Kidney (tissue), 14 donors: ENCODE results near the gene CZIB. TPM values are rescaled to one million over a fixed set of nuclear protein-coding genes. Genes with fewer than 3 reads are reported as not detected.

ENCODE experiments used
- DNase-seq, 5 donors: peaks; one replicate each; pipeline ENCODE4 v3.0.0-alpha.2; 2013 to 2020
- FAIRE-seq: peaks from 2 replicates; lab custom pipeline; 2012; peaks lifted over from hg19 to GRCh38; lab: Jason Lieb, UNC
- H3K27ac ChIP-seq, 2 donors: one replicate each; pipeline ENCODE4 v1.7.0; 2013; ENCODE audit warnings: low read depth in 2 of 2, low read length in 2 of 2, inconsistent platforms in 1 of 2
- H3K27me3 ChIP-seq: one replicate; pipeline ENCODE4 v1.7.1; 2013; ENCODE audit warnings: low read length, inconsistent platforms; ENCODE audit not compliant: control insufficient read depth, insufficient read depth
- H3K36me3 ChIP-seq, 3 donors: one replicate each; pipeline versions ENCODE4 v1.7.0 to v1.7.1; 2013; ENCODE audit warnings: low read length in 3 of 3, control low read depth in 1 of 3, inconsistent platforms in 1 of 3; ENCODE audit not compliant: insufficient read depth in 3 of 3, control insufficient read depth in 2 of 3
- H3K4me1 ChIP-seq, 3 donors: one replicate each; pipeline versions ENCODE4 v1.7.0 to v1.7.1; 2013; ENCODE audit warnings: low read length in 3 of 3, inconsistent platforms in 1 of 3, low read depth in 1 of 3; ENCODE audit not compliant: control insufficient read depth in 2 of 3, insufficient read depth in 2 of 3
- H3K4me3 ChIP-seq, 3 donors: one replicate each; pipeline versions ENCODE4 v1.7.0 to v1.8.1; 2013; ENCODE audit warnings: low read length in 3 of 3, control low read depth in 1 of 3, inconsistent platforms in 1 of 3
- H3K9ac ChIP-seq, 3 donors: one replicate each; pipeline versions ENCODE4 v1.7.0 to v1.7.1; 2013; ENCODE audit warnings: low read length in 3 of 3, control low read depth in 1 of 3, inconsistent platforms in 1 of 3
- H3K9me3 ChIP-seq, 3 donors: one replicate each; pipeline versions ENCODE4 v1.7.0 to v1.7.1; 2013; ENCODE audit warnings: low read length in 3 of 3, control low read depth in 1 of 3, inconsistent platforms in 1 of 3; ENCODE audit not compliant: control insufficient read depth in 2 of 3, insufficient read depth in 1 of 3
- intact Hi-C: fragments of 100-400 bp; cut with DNase I; formaldehyde crosslinking; loops from one replicate; pipeline ENCODE4 v1.11.1; 2022
- polyA plus RNA-seq: library from polyadenylated mRNA; stranded (reverse); fragments of 350-450 nt; fragmentation: Illumina TruSeq; extraction: RNeasy Lipid Tissue Mini Kit (QIAGEN cat#74804); gene quantifications from one replicate; pipeline ENCODE4 v1.2.3, GENCODE V29; 2014; ENCODE audit warnings: low read depth, low replicate concordance; ENCODE audit not compliant: insufficient read depth
- total RNA-seq: library from RNA; stranded (reverse); fragmentation: NEBNext Ultra II Directional; extraction: Animal tissue kit (Norgen Biotek cat#: 25700); gene quantifications from one replicate; pipeline ENCODE4 v1.2.1, GENCODE V29; 2021
- TF ChIP-seq, protein P1 (sequence below): IDR thresholded peaks from 3 replicates; pipeline ENCODE4 v1.5.1; 2012; ENCODE audit warnings: mild to moderate bottlenecking, moderate library complexity, borderline replicate concordance; ENCODE audit not compliant: insufficient read depth; ENCODE audit errors: extremely low read depth
- donor health status: control.
- donor health status: control.
- donor health status: control.
- donor health status: control.
- donor health status: control.
- donor health status: DM: yes; HTN: yes; CAD: no.
- donor health status: Normal renal cell carcinoma (clear cell type).

The CZIB gene
- total and polyA plus RNA-seq, 2 donors from 2014 or later, result 54.1 to 76.5 TPM

DNA sequence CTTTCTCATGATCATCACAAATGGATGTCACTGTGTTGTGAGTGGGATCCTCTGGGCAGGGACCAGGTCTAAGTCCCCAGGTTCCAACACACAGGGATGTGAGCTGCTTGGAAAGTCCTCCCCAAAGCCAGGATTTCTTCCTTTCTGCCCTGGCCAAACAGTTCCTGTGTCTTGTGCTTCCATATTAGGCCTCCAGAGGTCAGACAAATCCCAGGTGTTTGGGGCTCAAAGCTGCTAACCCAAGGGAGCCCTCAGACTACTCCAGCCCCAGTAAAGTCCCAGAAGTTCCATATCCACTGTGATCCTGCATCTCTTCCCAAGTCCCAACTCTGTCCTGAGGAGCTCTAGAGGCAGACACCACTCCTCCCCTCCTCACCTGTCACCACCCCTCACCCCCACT, 45.6 kb upstream of the CZIB start:
- no peak overlapping the region for H3K4me3 ChIP-seq
- FAIRE-seq (no peak), DNase-seq (peak in 1 of 5 donors; percentile 19)
- H3K27me3 ChIP-seq, result no peaks in the 10 kb centered on the region
- TF ChIP-seq, protein P1, sequence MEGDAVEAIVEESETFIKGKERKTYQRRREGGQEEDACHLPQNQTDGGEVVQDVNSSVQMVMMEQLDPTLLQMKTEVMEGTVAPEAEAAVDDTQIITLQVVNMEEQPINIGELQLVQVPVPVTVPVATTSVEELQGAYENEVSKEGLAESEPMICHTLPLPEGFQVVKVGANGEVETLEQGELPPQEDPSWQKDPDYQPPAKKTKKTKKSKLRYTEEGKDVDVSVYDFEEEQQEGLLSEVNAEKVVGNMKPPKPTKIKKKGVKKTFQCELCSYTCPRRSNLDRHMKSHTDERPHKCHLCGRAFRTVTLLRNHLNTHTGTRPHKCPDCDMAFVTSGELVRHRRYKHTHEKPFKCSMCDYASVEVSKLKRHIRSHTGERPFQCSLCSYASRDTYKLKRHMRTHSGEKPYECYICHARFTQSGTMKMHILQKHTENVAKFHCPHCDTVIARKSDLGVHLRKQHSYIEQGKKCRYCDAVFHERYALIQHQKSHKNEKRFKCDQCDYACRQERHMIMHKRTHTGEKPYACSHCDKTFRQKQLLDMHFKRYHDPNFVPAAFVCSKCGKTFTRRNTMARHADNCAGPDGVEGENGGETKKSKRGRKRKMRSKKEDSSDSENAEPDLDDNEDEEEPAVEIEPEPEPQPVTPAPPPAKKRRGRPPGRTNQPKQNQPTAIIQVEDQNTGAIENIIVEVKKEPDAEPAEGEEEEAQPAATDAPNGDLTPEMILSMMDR, result peak; percentile 15
- H3K9ac ChIP-seq, result no peak overlapping the region
- H3K36me3 ChIP-seq, result no peaks in the 10 kb centered on the region
- no peaks in the 10 kb centered on the region for H3K9me3 ChIP-seq
- no peak overlapping the region for H3K27ac ChIP-seq
- H3K4me1 ChIP-seq, result no peaks in the 10 kb centered on the region
- intact Hi-C loops, result no loop called here

DNA sequence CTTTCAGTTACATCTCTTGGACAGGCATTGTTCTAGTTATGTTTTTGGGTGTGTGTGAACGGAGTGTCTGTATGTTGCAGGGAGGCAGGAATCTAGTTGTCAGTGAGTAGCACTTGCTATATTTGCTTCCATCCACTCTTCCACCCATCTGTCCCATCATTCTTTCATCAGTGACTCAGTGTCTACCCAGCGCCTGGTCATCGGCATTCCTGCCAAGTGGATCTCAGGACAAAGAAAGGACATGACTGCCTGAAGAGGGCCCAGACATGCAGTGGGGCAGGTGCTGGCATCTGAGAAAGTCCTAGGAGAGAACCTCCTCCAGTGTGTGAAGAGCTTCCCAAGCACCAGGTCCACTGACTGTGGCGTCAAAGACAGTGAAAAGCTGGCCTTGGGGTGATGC, 45.1 kb upstream of the CZIB start:
- Histone ChIP-seq H3K9ac (no peak overlapping the region), H3K4me3 (no peak overlapping the region), H3K36me3 (no peaks in the 10 kb centered on the region), H3K9me3 (no peaks in the 10 kb centered on the region), H3K4me1 (no peaks in the 10 kb centered on the region), H3K27me3 (no peaks in the 10 kb centered on the region), H3K27ac (no peak overlapping the region)
- TF ChIP-seq, protein P1, result no peak
- DNase-seq, result no peak
- FAIRE-seq, result no peak
- intact Hi-C loops, result no loop called here

DNA sequence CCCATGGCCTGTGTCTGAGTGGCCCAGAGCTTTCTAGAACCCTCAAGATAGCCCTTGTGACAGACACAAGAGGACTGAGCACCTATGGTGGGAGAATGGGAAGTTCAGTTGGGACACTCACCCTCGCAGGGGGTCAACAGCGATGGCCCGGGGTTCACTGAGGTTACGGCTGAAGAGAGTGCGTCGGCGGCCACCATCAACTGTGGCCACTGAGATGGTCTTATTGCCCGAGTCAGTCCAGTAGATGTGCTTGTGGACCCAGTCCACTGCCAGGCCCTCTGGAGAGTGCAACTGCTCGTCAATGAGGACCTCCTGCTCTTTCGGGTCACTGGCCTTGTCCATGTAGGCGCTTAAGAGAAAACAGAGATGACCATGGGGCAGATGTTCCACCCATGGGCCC, 43.6 kb upstream of the CZIB start:
- Histone ChIP-seq H3K27me3 (no peaks in the 10 kb centered on the region), H3K27ac (no peak overlapping the region), H3K9ac (no peak overlapping the region), H3K36me3 (no peaks in the 10 kb centered on the region), H3K4me1 (no peaks in the 10 kb centered on the region), H3K9me3 (no peaks in the 10 kb centered on the region), H3K4me3 (no peak overlapping the region)
- TF ChIP-seq, protein P1, result no peak
- intact Hi-C loops, result no loop called here
- DNase-seq, result peak in 1 of 5 donors; percentile 59
- no peak for FAIRE-seq

DNA sequence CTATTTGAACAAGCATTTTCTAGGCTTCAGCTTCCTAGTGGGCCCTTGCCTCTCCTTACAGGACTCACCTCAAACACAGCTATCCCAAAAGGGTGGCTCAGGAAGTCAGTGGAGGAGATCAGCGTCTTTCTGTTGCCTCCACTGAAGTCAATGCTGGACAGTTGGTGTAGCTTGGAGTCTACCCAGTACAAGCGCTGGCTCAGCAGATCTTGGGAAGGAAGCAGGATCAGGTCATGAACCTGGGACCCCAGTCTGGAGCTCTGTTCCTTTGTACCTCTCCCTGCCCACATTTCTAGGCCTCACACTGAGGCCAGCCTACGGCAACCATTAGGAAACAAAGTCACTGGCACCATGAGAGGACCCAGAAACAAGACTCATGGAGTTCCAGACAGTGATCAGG, 41.6 kb upstream of the CZIB start:
- H3K4me1 ChIP-seq, result no peaks in the 10 kb centered on the region
- no peak overlapping the region for H3K4me3 ChIP-seq
- no peaks in the 10 kb centered on the region for H3K9me3 ChIP-seq
- TF ChIP-seq, protein P1, result no peak
- FAIRE-seq, result no peak
- H3K36me3 ChIP-seq, result no peaks in the 10 kb centered on the region
- DNase-seq, result no peak
- no peak overlapping the region for H3K27ac ChIP-seq
- no peaks in the 10 kb centered on the region for H3K27me3 ChIP-seq
- no peak overlapping the region for H3K9ac ChIP-seq
- intact Hi-C loops, result no loop called here
